Loucy (cell line): Measurements from ENCODE around the gene OR6C70.
"Not testable (repeated sequence)": the region's sequence is repeated elsewhere in the genome, so short reads cannot be mapped to it uniquely, and the experiment has no call there.

Experiments used
- H2AFZ ChIP-seq: fragments of 200-600 bp; sonication (generic); 2 replicates; pipeline ENCODE4 v1.6.0; 2016; ENCODE audit warnings: antibody characterized with exemption, mild to moderate bottlenecking, low read length, moderate library complexity
- H3F3A ChIP-seq: fragments of 200-600 bp; 2 replicates; pipeline ENCODE4 v1.6.0; 2016; ENCODE audit warnings: antibody characterized with exemption, low read depth, mild to moderate bottlenecking
- H3K27me3 ChIP-seq: fragments of 200-600 bp; sonication (generic); 2 replicates; pipeline ENCODE4 v1.6.1; 2014; ENCODE audit warnings: low read length, mild to moderate bottlenecking; ENCODE audit not compliant: insufficient read depth, poor library complexity, severe bottlenecking
- H3K36me3 ChIP-seq: fragments of 200-600 bp; sonication (generic); 2 replicates; pipeline ENCODE4 v1.6.1; 2016; ENCODE audit warnings: low read length; ENCODE audit not compliant: insufficient read depth
- H3K4me1 ChIP-seq: fragments of 200-600 bp; sonication (generic); 2 replicates; pipeline ENCODE4 v1.5.1; 2014; ENCODE audit warnings: low read length, mild to moderate bottlenecking; ENCODE audit not compliant: insufficient read depth, poor library complexity, severe bottlenecking
- H3K4me2 ChIP-seq: fragments of 200-600 bp; sonication (generic); 2 replicates; pipeline ENCODE4 v1.6.0; 2014; ENCODE audit warnings: antibody characterized with exemption, low read length, low read depth, mild to moderate bottlenecking; ENCODE audit not compliant: poor library complexity, severe bottlenecking
- H3K4me3 ChIP-seq: fragments of 200-600 bp; sonication (generic); 2 replicates; pipeline ENCODE4 v1.5.1; 2014; ENCODE audit warnings: low read length, mild to moderate bottlenecking, mixed read lengths; ENCODE audit not compliant: poor library complexity, severe bottlenecking
- H3K79me2 ChIP-seq: fragments of 200-600 bp; sonication (generic); 2 replicates; pipeline ENCODE4 v1.6.1; 2014; ENCODE audit warnings: low read length; ENCODE audit not compliant: insufficient read depth
- H3K9ac ChIP-seq: fragments of 200-600 bp; sonication (generic); 2 replicates; pipeline ENCODE4 v1.6.0; 2014; ENCODE audit warnings: mild to moderate bottlenecking, low read depth, low read length, moderate library complexity; ENCODE audit not compliant: poor library complexity, severe bottlenecking
- H3K9me2 ChIP-seq: fragments of 200-600 bp; sonication (generic); replicated peaks from 2 replicates; pipeline ENCODE4 v1.6.1; 2016; ENCODE audit warnings: low read depth, low read length, mixed read lengths
- H3K9me3 ChIP-seq: fragments of 200-600 bp; sonication (generic); 2 replicates; pipeline ENCODE4 v1.6.1; 2014; ENCODE audit warnings: mild to moderate bottlenecking, antibody characterized with exemption, low read length, low read depth; ENCODE audit not compliant: insufficient read depth
- H4K20me1 ChIP-seq: fragments of 200-600 bp; sonication (generic); 2 replicates; pipeline ENCODE4 v1.6.0; 2014; ENCODE audit warnings: antibody characterized with exemption, low read length, mild to moderate bottlenecking; ENCODE audit not compliant: insufficient read depth, poor library complexity, severe bottlenecking
- CTCF ChIP-seq: fragments of 200-600 bp; sonication (generic); conservative IDR thresholded peaks from 2 replicates; pipeline ENCODE4 v1.5.1; 2014; ENCODE audit warnings: mild to moderate bottlenecking, antibody characterized with exemption, low read length
- EZH2phosphoT487 ChIP-seq: fragments of 200-600 bp; IDR thresholded peaks from 2 replicates; pipeline ENCODE4 v1.6.1; 2018; ENCODE audit warnings: antibody characterized with exemption, mild to moderate bottlenecking, moderate library complexity, borderline replicate concordance

The OR6C70 gene

GRCh38 chr12:55469291-55469690 lies 647 bp downstream of the OR6C70 start:
- H3K4me1 ChIP-seq, result no peaks in the 10 kb centered on the region
- no peaks in the 10 kb centered on the region for H3F3A ChIP-seq
- H3K79me2 ChIP-seq, result no peaks in the 10 kb centered on the region
- no peaks in the 10 kb centered on the region for H3K27me3 ChIP-seq
- H3K9me3 ChIP-seq, result no peaks in the 10 kb centered on the region
- no peaks in the 10 kb centered on the region for H3K36me3 ChIP-seq
- H3K4me3 ChIP-seq, result no peak overlapping the region
- no peak overlapping the region for H2AFZ ChIP-seq
- no peaks in the 10 kb centered on the region for H3K9me2 ChIP-seq
- no peaks in the 10 kb centered on the region for H4K20me1 ChIP-seq
- H3K4me2 ChIP-seq, result no peak overlapping the region
- no peak overlapping the region for H3K9ac ChIP-seq
- TF ChIP-seq EZH2phosphoT487 (no peak), CTCF (no peak)

DNA sequence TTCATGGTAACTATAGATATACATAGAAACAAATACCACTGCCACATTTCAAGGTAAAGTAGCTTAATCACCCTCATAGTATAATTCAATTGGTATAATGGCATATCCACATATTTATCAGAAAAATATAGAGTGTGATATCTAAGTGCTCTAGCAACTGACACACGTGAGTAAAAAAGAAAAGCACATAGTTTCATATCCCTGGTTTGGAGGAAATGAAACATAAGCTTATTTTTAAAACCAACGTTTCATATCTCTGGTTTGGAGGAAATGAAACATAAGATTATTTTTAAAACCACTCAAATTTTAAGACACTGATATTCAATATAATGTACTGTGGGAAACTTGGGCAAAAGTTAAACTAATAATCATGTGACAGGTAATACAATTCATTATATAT lies 2.1 kb downstream of the OR6C70 start:
- TF ChIP-seq EZH2phosphoT487 (no peak), CTCF (no peak)
- no peak overlapping the region for H2AFZ ChIP-seq
- H3K9me2 ChIP-seq, result no peaks in the 10 kb centered on the region
- H3K9ac ChIP-seq, result no peak overlapping the region
- no peaks in the 10 kb centered on the region for H3K79me2 ChIP-seq
- no peaks in the 10 kb centered on the region for H3K4me1 ChIP-seq
- H3K9me3 ChIP-seq, result no peaks in the 10 kb centered on the region
- H3K27me3 ChIP-seq, result no peaks in the 10 kb centered on the region
- no peak overlapping the region for H3K4me3 ChIP-seq
- H4K20me1 ChIP-seq, result no peaks in the 10 kb centered on the region
- no peaks in the 10 kb centered on the region for H3K36me3 ChIP-seq
- no peaks in the 10 kb centered on the region for H3F3A ChIP-seq
- no peak overlapping the region for H3K4me2 ChIP-seq

DNA sequence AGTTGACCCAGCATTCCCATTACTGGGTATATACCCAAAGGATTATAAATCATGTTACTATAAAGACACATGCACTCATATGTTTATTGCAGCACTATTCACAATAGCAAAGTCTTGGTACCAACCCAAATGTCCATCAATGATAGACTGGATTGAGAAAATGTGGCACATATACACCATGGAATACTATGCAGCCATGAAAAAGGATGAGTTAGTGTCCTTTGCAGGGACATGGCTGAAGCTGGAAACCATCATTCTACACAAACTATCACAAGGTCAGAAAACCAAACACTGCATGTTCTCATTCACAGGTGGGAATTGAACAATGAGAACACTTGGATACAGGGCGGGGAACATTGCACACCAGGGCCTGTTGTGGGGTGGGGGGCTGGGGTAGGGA lies 5.0 kb downstream of the OR6C70 start:
- not testable (repeated sequence) for H3K27me3 ChIP-seq, H3K36me3 ChIP-seq, H2AFZ ChIP-seq, H3K79me2 ChIP-seq, H3K9ac ChIP-seq, H3K4me1 ChIP-seq, H3K9me3 ChIP-seq, H3F3A ChIP-seq, H3K4me2 ChIP-seq, H3K4me3 ChIP-seq, H3K9me2 ChIP-seq, H4K20me1 ChIP-seq

DNA sequence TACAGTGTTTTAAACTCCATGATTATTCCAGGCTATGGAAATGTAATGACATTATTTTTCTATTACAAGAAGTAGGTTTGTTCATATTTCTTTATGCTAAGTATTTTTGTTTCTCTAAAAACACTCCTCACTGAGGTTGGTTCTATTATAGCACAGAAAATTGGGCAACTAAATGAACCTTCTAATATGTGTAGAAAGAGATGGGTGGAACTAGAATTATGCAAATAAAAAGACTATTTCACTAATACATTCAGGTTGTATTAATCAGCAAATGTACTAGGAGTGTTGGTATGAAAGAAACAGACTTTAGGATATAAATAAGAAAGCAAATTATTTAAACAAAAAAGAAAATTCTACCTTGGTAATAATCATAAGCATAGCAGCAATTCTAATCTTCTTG lies 21.1 kb downstream of the OR6C70 start:
- no peaks in the 10 kb centered on the region for H3F3A ChIP-seq
- no peaks in the 10 kb centered on the region for H3K27me3 ChIP-seq
- TF ChIP-seq CTCF (no peak), EZH2phosphoT487 (no peak)
- H4K20me1 ChIP-seq, result no peaks in the 10 kb centered on the region
- no peak overlapping the region for H3K9ac ChIP-seq
- H3K4me1 ChIP-seq, result no peaks in the 10 kb centered on the region
- H3K79me2 ChIP-seq, result no peaks in the 10 kb centered on the region
- H3K36me3 ChIP-seq, result no peaks in the 10 kb centered on the region
- no peak overlapping the region for H3K4me2 ChIP-seq
- H2AFZ ChIP-seq, result no peak overlapping the region
- no peaks in the 10 kb centered on the region for H3K9me2 ChIP-seq
- no peak overlapping the region for H3K4me3 ChIP-seq
- no peaks in the 10 kb centered on the region for H3K9me3 ChIP-seq
